NCI-H2081 (cell line): Measurements from ENCODE around the gene VGLL3.

Experiments
- DNase-seq, 2 experiments: peaks; one replicate each; lab custom pipeline; 2025; lab: John Stamatoyannopoulos, UW

The VGLL3 gene

DNA sequence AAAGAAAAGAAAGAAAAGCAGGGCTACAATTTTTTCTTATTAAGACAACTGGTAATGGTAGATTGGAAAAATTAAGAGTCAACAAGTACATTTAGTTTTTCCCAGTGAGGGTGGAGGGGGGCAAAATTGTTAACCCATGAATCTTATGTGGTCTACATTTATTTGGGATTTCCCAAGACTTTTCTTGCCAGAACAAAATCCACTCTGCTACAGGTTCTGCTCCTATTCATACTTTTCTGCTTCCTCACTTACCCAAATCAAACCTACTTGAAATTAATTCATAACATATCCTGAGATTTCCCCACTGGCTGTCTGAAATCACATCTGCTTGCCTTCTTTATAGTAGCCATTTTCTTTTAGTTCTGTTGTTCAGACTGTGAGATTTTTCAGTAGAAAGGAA, 41.1 kb downstream of the VGLL3 start:
- DNase-seq, result no peak

DNA sequence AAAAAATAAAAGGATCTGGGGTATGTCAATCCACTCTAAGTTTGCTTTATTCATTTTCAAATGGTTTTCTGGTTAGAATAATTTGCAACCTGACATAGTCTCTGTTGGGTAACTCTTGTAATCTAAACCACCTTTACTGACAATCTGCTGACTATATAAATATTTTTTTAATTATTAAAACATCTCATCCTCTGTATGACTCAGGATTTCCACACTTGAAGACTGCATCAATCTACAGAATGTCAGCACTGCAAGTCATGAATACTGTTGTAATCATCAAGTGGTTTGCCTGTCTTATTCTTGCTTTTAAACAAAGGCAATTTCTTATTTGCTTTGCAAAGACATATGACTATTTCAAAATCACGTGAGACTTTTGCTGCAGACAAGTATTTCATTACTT, 42.1 kb downstream of the VGLL3 start:
- DNase-seq, result no peak

GRCh38 chr3:86942206-86942605, 48.7 kb downstream of the VGLL3 start:
- DNase-seq, result no peak

- DNase-seq, result no peak
These were observed 52.4 kb downstream of the VGLL3 start for GRCh38 chr3:86938416-86939105.

- no peak for DNase-seq
These were observed 53.6 kb downstream of the VGLL3 start for GRCh38 chr3:86937306-86937791.

- DNase-seq, result no peak
These were observed 56.1 kb downstream of the VGLL3 start for GRCh38 chr3:86934851-86935250.

DNA sequence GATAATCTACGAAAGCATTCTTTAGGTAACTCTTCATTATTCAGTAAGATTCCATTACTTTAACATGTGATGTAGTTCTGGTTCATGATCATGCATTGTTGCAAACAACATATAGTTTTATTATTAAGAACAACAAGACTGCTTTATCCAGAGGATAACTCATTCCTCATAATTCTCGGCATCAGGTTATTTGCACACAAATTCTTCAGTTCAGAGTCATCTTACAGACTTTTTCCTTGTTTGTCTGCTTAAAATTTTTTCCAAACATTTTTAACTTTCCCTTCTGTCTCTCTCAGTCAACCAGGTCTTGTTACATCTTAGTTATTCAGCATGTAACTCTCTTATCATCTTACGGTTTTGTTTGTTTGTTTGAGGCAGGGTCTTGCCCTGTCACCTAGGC, 60.1 kb downstream of the VGLL3 start:
- no peak for DNase-seq

GRCh38 chr3:86930181-86930580, 60.8 kb downstream of the VGLL3 start:
- DNase-seq, result no peak

- no peak for DNase-seq
These were observed 61.9 kb downstream of the VGLL3 start for GRCh38 chr3:86929046-86929445.

GRCh38 chr3:86923071-86923491, 67.9 kb downstream of the VGLL3 start:
- DNase-seq, result no peak

DNA sequence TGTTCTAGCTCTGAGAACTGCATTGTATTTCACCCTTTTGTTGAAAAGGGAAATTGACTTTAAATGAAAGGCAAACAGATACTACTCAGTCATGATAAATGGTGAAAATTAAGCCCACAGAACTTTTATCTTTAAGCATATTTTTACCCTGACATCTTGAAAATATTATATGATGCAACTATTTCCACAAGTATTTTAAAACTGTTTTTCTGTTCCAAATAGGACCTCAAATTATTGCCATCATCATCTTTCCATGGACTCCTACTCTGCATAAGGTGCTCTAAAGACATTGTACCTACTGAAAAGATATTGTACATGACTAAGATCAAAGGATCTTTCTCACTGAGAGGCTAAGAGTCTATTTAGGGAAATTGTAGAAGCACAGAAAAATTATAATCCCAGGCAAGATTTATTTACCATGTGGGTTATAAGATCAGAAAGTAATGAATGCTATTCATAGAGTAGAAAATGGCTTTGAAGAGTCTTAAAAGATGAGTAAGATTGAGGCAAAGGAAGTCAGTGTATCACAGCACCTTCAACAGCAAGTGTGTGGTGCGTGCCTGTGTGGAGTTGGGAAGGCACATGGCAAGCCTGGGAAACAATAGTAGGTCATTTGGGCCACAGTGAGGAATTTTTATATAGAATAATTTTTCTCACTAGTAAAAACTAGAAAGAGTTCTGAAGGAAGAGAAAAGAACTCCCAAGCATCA, 68.8 kb downstream of the VGLL3 start:
- no peak for DNase-seq

DNA sequence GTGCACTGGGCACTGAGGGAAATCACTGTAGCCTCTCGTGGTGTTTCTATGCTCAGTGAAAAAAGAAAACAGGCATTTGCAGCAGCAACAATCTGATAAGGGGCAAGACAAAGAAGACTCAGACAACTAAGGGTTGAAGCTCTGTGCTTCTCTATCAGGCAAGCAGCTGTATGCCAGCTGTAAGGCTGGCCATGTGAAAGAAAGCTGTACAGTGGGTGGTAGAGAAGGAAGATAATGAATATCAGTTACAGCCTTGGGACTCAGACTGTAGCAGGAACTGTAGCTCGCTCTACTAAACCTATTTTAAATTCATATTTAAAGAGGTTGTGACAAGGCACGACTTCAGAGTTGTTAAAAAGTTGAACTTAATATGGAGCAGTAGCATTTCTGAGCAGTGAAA, 76.3 kb downstream of the VGLL3 start:
- DNase-seq, result no peak

GRCh38 chr3:86913160-86913559, 77.8 kb downstream of the VGLL3 start:
- DNase-seq, result no peak

GRCh38 chr3:86895202-86895601, 95.7 kb downstream of the VGLL3 start:
- DNase-seq, result no peak

- DNase-seq, result peak in 1 of 2 experiments; percentile 49
These were observed 100.1 kb downstream of the VGLL3 start for GRCh38 chr3:86890741-86891396.
